HL-60 (cell line): ENCODE measurements around the gene ENTHD1.

Source experiments
- DNase-seq, 2 experiments: peaks; one replicate each; pipeline ENCODE4 v3.0.0-alpha.2; 2010 to 2020; ENCODE audit warnings: low read depth in 1 of 2, low spot score in 1 of 2
- H3K27ac ChIP-seq: fragments of 250-450 bp; sonication (Bioruptor Pico); replicated peaks from 2 replicates; pipeline ENCODE4 v1.5.1; 2020; ENCODE audit warnings: mild to moderate bottlenecking, moderate library complexity
- H3K27me3 ChIP-seq: fragments of 250-450 bp; sonication (Bioruptor Pico); 2 replicates; pipeline ENCODE4 v1.5.1; 2021; ENCODE audit warnings: mild to moderate bottlenecking, moderate library complexity; ENCODE audit not compliant: insufficient read depth, poor library complexity, severe bottlenecking
- H3K4me3 ChIP-seq: replicated peaks from 2 replicates; pipeline ENCODE4 v1.5.1; 2011; ENCODE audit warnings: mild to moderate bottlenecking, control low read depth, low read length; ENCODE audit not compliant: insufficient read depth
- GABPA ChIP-seq: IDR thresholded peaks from 2 replicates; pipeline ENCODE4 v1.6.1; 2012; ENCODE audit warnings: low read depth
- POLR2AphosphoS5 ChIP-seq: IDR thresholded peaks from 2 replicates; pipeline ENCODE4 v1.6.1; 2012; ENCODE audit warnings: low read depth
- SPI1 ChIP-seq: IDR thresholded peaks from 2 replicates; pipeline ENCODE4 v1.6.1; 2012; ENCODE audit warnings: low read depth, mild to moderate bottlenecking, borderline replicate concordance
- TF ChIP-seq, protein P1 (sequence below): IDR thresholded peaks from one replicate; pipeline ENCODE4 v1.5.1; 2011; ENCODE audit warnings: low read length, control low read depth, inconsistent platforms; ENCODE audit not compliant: insufficient read depth
- TF ChIP-seq, protein P2 (sequence below): IDR thresholded peaks from 2 replicates; pipeline ENCODE4 v1.6.1; 2012; ENCODE audit warnings: low read depth; ENCODE audit not compliant: insufficient replicate concordance

Gene ENTHD1

DNA sequence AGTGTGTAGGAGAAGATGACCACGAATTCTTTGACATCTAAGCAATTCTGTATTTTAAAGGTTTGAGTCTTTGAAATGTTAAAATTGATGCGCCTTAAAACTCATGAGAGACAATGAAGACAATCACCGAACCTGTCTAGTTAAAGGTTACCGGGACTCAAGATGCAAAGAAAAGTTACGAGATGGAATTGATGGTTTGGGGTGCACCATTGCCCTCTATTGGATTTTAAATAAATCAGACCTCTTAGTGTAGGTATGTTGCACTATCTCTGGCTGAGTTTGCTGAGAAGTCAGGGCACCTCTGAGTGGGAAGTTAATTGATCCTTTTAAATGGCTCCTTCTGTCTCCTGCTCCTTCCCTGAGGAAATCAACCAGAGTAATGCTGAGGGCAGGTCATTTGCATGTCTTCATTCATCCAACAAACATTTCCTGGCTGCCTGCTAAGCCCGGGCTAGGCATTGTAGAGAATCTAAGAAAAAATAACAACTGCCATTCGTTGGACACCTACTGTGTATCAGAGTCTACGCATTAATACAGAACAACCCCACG lies 47.3 kb upstream of the ENTHD1 start:
- Histone ChIP-seq H3K27me3 (peaks cover 14% of the 10 kb centered on the region), H3K27ac (no peak overlapping the region), H3K4me3 (no peak overlapping the region)
- no peak for DNase-seq
- TF ChIP-seq, protein P1, sequence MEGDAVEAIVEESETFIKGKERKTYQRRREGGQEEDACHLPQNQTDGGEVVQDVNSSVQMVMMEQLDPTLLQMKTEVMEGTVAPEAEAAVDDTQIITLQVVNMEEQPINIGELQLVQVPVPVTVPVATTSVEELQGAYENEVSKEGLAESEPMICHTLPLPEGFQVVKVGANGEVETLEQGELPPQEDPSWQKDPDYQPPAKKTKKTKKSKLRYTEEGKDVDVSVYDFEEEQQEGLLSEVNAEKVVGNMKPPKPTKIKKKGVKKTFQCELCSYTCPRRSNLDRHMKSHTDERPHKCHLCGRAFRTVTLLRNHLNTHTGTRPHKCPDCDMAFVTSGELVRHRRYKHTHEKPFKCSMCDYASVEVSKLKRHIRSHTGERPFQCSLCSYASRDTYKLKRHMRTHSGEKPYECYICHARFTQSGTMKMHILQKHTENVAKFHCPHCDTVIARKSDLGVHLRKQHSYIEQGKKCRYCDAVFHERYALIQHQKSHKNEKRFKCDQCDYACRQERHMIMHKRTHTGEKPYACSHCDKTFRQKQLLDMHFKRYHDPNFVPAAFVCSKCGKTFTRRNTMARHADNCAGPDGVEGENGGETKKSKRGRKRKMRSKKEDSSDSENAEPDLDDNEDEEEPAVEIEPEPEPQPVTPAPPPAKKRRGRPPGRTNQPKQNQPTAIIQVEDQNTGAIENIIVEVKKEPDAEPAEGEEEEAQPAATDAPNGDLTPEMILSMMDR = no peak
- TF ChIP-seq SPI1 (no peak), POLR2AphosphoS5 (no peak), GABPA (no peak)
- TF ChIP-seq, protein P2, sequence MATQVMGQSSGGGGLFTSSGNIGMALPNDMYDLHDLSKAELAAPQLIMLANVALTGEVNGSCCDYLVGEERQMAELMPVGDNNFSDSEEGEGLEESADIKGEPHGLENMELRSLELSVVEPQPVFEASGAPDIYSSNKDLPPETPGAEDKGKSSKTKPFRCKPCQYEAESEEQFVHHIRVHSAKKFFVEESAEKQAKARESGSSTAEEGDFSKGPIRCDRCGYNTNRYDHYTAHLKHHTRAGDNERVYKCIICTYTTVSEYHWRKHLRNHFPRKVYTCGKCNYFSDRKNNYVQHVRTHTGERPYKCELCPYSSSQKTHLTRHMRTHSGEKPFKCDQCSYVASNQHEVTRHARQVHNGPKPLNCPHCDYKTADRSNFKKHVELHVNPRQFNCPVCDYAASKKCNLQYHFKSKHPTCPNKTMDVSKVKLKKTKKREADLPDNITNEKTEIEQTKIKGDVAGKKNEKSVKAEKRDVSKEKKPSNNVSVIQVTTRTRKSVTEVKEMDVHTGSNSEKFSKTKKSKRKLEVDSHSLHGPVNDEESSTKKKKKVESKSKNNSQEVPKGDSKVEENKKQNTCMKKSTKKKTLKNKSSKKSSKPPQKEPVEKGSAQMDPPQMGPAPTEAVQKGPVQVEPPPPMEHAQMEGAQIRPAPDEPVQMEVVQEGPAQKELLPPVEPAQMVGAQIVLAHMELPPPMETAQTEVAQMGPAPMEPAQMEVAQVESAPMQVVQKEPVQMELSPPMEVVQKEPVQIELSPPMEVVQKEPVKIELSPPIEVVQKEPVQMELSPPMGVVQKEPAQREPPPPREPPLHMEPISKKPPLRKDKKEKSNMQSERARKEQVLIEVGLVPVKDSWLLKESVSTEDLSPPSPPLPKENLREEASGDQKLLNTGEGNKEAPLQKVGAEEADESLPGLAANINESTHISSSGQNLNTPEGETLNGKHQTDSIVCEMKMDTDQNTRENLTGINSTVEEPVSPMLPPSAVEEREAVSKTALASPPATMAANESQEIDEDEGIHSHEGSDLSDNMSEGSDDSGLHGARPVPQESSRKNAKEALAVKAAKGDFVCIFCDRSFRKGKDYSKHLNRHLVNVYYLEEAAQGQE = no peak

DNA sequence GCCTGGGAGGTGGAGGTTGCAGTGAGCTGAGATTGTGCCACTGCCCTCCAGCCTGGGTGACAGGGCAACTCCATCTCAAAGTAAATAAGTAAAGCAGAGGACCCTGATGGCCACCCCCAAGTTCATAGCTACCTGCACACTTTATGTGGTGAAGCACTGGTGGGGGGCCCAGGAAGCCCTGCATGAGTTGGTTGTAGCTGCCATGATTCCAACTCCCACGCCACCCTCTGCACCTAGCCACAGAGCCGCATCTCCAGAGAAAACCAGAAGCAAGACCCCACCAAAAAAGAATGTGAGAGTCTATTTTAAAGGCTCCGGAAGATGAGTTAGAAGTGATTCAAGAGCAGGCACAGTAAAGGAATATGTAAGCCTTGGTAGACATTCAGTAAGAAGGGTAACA lies 46.3 kb upstream of the ENTHD1 start:
- Histone ChIP-seq H3K27me3 (peaks cover 14% of the 10 kb centered on the region), H3K4me3 (no peak overlapping the region), H3K27ac (no peak overlapping the region)
- TF ChIP-seq GABPA (no peak), POLR2AphosphoS5 (no peak), SPI1 (no peak)
- no peak for DNase-seq

DNA sequence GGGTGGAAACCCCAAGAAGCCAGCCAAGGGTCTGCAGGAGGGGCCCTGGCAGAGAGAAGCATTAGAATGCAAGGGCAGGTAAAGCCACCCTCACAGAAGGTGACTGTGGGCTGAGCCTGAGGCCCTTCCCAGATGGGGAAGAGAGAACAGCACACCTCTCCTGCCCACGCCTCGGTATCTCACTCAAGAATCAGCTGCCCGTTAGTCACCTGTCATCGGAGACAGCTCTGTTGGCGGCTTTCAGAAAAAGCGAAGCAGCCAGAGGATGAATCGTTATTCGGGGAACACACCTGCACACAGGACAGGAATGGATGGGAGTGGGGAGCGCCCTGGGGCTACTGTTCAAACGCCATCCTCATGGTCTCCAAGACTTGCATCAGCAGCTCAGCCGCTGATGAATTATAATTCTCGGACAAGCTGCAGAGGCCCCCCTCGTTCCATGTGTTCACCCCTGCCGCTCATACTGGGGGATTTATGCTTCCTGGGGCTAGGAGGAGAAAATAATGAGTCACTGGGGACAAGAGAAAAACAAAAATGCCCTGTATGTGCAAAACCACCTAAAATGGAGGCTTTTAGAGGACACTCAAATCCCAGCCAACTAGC lies 45.0 kb upstream of the ENTHD1 start:
- DNase-seq = no peak
- Histone ChIP-seq H3K27me3 (peaks cover 14% of the 10 kb centered on the region), H3K4me3 (no peak overlapping the region), H3K27ac (no peak overlapping the region)
- TF ChIP-seq POLR2AphosphoS5 = no peak
- TF ChIP-seq, protein P1 = no peak
- TF ChIP-seq, protein P2 = no peak
- TF ChIP-seq GABPA = no peak
- no peak for TF ChIP-seq SPI1

DNA sequence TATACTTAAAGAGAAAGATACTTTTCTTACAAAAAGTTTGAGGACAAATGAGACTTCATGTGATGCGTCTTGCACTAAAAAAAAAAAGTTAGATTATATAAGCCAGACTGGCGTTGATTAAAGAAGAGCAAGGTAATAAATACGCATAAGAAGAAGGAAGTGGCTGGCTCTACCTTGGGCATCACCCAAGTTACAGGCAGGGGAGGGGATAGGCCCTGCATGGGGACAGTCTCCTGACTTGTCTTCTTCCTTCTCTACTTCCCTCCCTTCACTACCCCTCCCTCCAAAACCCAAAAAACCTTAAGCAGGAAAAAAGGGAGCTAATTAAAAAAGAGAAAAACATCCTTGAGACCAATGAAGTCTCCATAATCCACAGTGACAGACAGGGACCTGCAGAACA lies 44.3 kb upstream of the ENTHD1 start:
- H3K27ac ChIP-seq = no peak overlapping the region
- H3K27me3 ChIP-seq = peaks cover 14% of the 10 kb centered on the region
- TF ChIP-seq POLR2AphosphoS5 = no peak
- TF ChIP-seq, protein P2 = no peak
- no peak for TF ChIP-seq GABPA
- TF ChIP-seq, protein P1 = no peak
- no peak for TF ChIP-seq SPI1
- H3K4me3 ChIP-seq = no peak overlapping the region
- no peak for DNase-seq
